AG09309 (cell line): Measurements from ENCODE around the gene NEDD8.

Source experiments
- DNase-seq: peaks from one replicate; pipeline ENCODE4 v3.0.0-alpha.2; 2010; ENCODE audit warnings: low read depth
- H3K4me3 ChIP-seq: 2 replicates; pipeline ENCODE4 v1.5.1; 2011; ENCODE audit warnings: mild to moderate bottlenecking, low read depth, low read length, moderate library complexity; ENCODE audit not compliant: control insufficient read depth
- TF ChIP-seq, protein P1 (sequence below): IDR thresholded peaks from 2 replicates; pipeline ENCODE4 v1.5.1; 2011; ENCODE audit warnings: mild to moderate bottlenecking, low read depth, low read length, inconsistent platforms; ENCODE audit not compliant: insufficient read depth, control insufficient read depth; ENCODE audit errors: missing control alignments

NEDD8 gene

DNA sequence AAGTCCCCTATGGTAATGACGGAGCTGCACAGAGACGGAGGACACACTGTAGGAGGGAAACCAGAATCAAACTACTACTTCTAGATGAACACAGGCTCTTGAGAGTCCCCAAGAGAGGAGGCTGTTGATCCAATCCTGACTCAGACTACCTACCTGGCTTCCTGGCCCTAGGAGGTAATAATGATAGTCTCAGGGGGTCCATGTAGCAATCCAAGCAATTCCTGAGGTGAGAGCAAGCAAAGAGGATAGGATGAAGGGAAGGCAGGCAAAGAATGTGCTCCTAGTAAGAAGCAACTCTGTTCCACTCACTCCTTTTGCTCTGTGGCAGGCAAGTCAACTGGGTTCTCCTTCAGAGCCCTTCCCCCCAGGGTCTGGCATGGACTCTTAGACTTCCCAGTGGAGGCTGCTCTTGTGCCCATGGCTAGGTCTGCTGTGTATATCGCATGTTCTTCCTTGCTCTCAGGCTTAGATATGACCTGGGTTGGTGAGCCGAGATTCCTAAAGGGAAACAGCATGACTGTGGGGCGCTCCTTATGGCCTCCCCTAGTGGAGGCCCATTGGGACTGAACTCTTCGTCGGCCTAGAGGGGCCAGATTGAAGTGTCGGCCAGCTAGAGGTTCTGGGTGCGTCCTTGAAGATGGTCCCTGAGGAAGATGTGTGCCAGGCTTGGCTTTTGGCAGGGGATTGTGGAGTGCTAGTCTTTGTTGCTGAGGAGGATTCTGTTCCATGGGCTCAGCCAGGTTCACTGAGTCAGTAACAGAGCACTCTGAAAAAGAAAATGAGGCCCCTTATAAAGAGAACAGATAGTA lies 8.1 kb upstream of the NEDD8 start:
- no peak for DNase-seq
- H3K4me3 ChIP-seq: no peak overlapping the region
- TF ChIP-seq, protein P1, sequence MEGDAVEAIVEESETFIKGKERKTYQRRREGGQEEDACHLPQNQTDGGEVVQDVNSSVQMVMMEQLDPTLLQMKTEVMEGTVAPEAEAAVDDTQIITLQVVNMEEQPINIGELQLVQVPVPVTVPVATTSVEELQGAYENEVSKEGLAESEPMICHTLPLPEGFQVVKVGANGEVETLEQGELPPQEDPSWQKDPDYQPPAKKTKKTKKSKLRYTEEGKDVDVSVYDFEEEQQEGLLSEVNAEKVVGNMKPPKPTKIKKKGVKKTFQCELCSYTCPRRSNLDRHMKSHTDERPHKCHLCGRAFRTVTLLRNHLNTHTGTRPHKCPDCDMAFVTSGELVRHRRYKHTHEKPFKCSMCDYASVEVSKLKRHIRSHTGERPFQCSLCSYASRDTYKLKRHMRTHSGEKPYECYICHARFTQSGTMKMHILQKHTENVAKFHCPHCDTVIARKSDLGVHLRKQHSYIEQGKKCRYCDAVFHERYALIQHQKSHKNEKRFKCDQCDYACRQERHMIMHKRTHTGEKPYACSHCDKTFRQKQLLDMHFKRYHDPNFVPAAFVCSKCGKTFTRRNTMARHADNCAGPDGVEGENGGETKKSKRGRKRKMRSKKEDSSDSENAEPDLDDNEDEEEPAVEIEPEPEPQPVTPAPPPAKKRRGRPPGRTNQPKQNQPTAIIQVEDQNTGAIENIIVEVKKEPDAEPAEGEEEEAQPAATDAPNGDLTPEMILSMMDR: no peak

DNA sequence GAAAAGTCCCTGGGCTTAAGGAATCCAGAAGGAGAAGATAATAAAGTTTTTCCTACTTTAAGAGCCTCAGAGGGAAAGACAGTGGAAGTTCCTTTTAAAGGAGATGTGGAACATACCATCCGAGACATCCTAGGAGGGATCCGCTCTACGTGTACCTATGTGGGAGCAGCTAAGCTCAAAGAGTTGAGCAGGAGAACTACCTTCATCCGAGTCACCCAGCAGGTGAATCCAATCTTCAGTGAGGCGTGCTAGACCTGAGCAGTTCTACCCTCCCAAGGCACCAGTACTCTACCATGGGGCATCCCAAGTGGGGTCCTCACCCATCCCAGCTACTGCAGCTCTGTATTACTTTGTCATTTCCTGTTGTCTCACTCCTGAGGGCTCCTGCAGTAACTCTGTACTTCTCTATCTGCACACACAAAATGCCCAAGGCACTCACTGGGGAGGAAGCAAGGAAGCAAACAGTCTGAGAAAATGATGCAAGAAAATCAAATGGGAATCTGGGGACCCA lies 6.4 kb upstream of the NEDD8 start:
- no peak overlapping the region for H3K4me3 ChIP-seq
- TF ChIP-seq, protein P1: no peak
- DNase-seq: no peak

DNA sequence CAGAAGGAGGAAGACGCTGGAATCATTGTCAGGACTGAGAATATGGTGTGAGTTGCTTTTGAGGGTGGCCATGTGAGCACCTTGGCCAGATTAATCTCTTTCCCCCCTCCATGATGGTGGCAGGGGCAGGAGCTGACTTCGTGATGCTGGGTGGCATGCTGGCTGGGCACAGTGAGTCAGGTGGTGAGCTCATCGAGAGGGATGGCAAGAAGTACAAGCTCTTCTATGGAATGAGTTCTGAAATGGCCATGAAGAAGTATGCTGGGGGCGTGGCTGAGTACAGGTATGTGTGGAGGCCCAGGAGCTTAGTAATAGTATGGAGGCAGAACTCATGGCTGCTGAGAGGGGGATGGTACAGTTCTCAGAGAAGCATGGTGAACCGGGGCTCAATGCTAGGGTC lies 6.0 kb upstream of the NEDD8 start:
- TF ChIP-seq, protein P1: no peak
- no peak for DNase-seq
- H3K4me3 ChIP-seq: no peak overlapping the region

DNA sequence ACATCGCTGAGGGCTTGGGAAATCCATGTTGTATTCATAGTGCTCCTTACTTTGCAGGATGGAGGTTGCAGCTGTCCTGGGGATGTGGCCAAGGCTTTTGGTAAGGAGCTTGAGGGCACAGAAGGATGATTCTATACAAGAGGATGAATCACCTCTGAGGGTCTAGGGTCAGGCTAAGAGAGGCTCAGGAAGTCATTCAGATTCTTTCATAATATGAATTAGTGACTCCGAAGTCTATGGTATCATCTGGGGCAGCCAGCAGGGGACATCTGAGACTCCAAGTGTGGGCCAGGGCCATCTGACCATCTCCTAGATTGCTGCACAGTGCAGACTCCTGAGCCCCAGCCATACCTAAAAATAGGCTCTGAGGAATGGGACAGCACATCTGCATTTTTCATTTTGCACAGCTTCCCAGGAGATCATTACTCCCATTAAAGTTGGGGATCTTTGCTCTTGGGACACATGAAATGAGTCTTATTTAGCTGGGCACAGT lies 5.3 kb upstream of the NEDD8 start:
- DNase-seq: no peak
- H3K4me3 ChIP-seq: no peak overlapping the region
- TF ChIP-seq, protein P1: no peak

DNA sequence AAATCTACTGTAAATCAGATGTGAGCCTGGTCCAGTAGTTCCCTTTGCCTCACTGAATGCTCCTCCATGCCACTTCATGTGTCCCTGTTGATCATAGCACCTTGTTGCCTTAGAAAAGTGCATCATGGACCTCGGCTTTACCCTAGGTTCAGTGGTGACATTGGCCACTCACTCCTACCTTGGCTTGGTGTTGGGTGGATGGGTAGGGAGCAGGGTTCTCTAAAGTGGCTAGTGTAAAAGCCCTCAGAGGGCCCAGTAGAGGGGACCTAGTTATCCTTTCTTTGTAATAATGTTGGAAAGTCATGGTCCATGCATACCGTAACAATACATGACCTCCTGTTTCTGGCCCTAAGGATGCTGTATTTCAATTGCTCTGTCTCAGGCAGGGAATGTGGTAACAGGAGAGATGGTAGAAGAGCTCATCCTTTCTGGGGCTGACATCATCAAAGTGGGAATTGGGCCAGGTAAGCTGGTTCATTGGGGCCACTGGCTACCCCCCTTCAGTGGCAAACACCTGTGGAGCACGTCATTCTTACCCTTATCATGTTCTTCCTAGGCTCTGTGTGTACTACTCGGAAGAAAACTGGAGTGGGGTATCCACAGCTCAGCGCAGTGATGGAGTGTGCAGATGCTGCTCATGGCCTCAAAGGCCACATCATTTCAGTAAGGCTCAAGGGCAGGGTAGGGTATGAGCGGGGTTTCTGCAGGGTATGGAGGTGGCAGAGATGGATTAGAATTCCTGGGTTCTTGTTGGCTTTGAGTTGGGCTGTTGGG lies 4.7 kb upstream of the NEDD8 start:
- TF ChIP-seq, protein P1: no peak
- DNase-seq: no peak
- H3K4me3 ChIP-seq: no peak overlapping the region

DNA sequence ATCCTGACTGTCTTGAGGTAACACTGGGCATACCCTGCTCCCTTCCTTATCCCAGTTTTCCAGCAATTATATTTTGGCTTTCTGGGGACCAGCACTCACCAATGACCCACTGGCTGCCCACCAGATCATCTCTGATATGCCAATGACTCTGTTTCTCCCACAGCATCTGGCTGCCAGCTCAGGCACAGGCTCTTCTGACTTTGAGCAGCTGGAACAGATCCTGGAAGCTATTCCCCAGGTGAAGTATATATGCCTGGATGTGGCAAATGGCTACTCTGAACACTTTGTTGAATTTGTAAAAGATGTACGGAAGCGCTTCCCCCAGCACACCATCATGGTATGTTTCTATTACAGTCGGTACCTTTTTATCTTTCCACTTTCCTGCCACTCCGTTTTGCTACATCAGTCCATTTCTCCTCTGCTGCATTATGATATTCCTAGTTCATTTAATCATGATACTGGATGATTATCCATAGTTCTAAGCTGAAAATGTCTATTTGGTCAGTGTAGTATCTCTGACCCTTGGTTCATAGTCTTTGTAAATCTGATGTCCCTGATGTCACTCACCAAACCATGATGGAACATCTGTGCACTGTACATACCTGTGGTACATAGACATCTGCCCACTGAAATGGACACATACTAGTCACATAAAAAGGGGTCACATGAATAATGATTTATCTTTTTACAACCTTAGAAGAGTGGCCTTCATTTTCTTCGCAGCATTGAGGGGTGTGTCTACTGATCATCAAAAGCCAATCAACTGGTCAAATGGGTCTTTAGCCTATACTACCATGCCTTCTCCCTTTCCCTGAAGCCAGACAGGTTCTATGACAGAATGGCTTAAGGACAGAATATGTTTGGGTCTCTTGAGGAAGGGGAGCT lies 3.9 kb upstream of the NEDD8 start:
- no peak overlapping the region for H3K4me3 ChIP-seq
- no peak for DNase-seq
- TF ChIP-seq, protein P1: no peak
